Measurements from ENCODE around the gene GRM7. TPM values are rescaled to one million over a fixed set of nuclear protein-coding genes. Genes with fewer than 3 reads are reported as not detected.

GRM7 gene
- total and polyA plus RNA-seq, 2 of the 4 experiments (the other 2 are of a cell fraction): not detected

GRCh38 chr3:7577513-7577912, 716.6 kb downstream of the GRM7 start:
- H3K4me1 ChIP-seq (ENCODE audit: control insufficient read depth, insufficient read depth, low read length): no peaks in the 10 kb centered on the region
- H2BK5ac ChIP-seq (ENCODE audit: low read depth, low read length, poor library complexity, severe bottlenecking): no peak overlapping the region
- intact Hi-C loops (cut with micrococcal nuclease): no loop called here
- dilution Hi-C loops (cut with HindIII; ENCODE audit: low sequenced_read_pairs, unreplicated experiment): no loop called here
- no peak overlapping the region for H3K4ac ChIP-seq (ENCODE audit: low read depth, low read length)
- no peak overlapping the region for H3K14ac ChIP-seq (replicated peaks; ENCODE audit: low read depth, low read length)
- BruUV-seq (replicated peaks): no TSS peak
- no peak overlapping the region for H3K4me3 ChIP-seq (ENCODE audit: insufficient read depth, low read depth, low read length)
- CTCF ChIA-PET: no interaction called here
- H3K9me3 ChIP-seq (ENCODE audit: control insufficient read depth, insufficient read depth, low read length): peaks cover 5% of the 10 kb centered on the region
- no peaks in the 10 kb centered on the region for H3K36me3 ChIP-seq (ENCODE audit: control insufficient read depth, insufficient read depth, low read length)
- H3K4me2 ChIP-seq (ENCODE audit: low read depth, low read length): no peak overlapping the region
- H2BK20ac ChIP-seq (ENCODE audit: low read depth, low read length): no peak overlapping the region
- no peaks in the 10 kb centered on the region for H3K27me3 ChIP-seq (ENCODE audit: control insufficient read depth, insufficient read depth, low read length)
- no peak overlapping the region for H2AK5ac ChIP-seq (ENCODE audit: low read depth, low read length)
- no peak overlapping the region for H2AFZ ChIP-seq (replicated peaks; ENCODE audit: low read length, poor library complexity)
- no peak overlapping the region for H3K56ac ChIP-seq (ENCODE audit: extremely low read depth, insufficient read depth, low read length)
- no peak overlapping the region for H3K23ac ChIP-seq (ENCODE audit: low read depth, low read length)
- H2BK120ac ChIP-seq (ENCODE audit: low read depth, low read length): no peak overlapping the region
- H4K20me1 ChIP-seq (ENCODE audit: insufficient read depth, low read length): no peaks in the 10 kb centered on the region
- TF ChIP-seq FOS (IDR thresholded peaks at IDR 0.05; ENCODE audit: low read depth, low read length): no peak
- TF ChIP-seq CHD1 (IDR thresholded peaks at IDR 0.05; ENCODE audit: low read depth, low read length): no peak
- TF ChIP-seq, protein P1, sequence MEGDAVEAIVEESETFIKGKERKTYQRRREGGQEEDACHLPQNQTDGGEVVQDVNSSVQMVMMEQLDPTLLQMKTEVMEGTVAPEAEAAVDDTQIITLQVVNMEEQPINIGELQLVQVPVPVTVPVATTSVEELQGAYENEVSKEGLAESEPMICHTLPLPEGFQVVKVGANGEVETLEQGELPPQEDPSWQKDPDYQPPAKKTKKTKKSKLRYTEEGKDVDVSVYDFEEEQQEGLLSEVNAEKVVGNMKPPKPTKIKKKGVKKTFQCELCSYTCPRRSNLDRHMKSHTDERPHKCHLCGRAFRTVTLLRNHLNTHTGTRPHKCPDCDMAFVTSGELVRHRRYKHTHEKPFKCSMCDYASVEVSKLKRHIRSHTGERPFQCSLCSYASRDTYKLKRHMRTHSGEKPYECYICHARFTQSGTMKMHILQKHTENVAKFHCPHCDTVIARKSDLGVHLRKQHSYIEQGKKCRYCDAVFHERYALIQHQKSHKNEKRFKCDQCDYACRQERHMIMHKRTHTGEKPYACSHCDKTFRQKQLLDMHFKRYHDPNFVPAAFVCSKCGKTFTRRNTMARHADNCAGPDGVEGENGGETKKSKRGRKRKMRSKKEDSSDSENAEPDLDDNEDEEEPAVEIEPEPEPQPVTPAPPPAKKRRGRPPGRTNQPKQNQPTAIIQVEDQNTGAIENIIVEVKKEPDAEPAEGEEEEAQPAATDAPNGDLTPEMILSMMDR (conservative IDR thresholded peaks at IDR 0.05; ENCODE audit: low read depth, low read length): no peak
- no peak for TF ChIP-seq MAZ (IDR thresholded peaks at IDR 0.05; ENCODE audit: borderline replicate concordance, low read depth, low read length)
- no peak for TF ChIP-seq RAD21 (IDR thresholded peaks at IDR 0.05; ENCODE audit: low read length)
- no peak for TF ChIP-seq USF2 (IDR thresholded peaks at IDR 0.05; ENCODE audit: low read depth, low read length)
- no peak for TF ChIP-seq MAFK (IDR thresholded peaks at IDR 0.05; ENCODE audit: low read depth, low read length)
- no peak for TF ChIP-seq RCOR1 (IDR thresholded peaks at IDR 0.05; ENCODE audit: insufficient replicate concordance, low read length)
- no peak for TF ChIP-seq RFX5 (IDR thresholded peaks at IDR 0.05; ENCODE audit: low read depth, low read length)
- no peak for TF ChIP-seq BHLHE40 (IDR thresholded peaks at IDR 0.05; ENCODE audit: low read depth, low read length)
- TF ChIP-seq POLR2A (IDR thresholded peaks at IDR 0.05; ENCODE audit: low read depth, low read length): no peak
- no peak overlapping the region for H3K18ac ChIP-seq (ENCODE audit: low read depth, low read length)
- no peak overlapping the region for H4K91ac ChIP-seq (ENCODE audit: insufficient read depth, low read depth, low read length)
- no peak overlapping the region for H2AK9ac ChIP-seq (replicated peaks; ENCODE audit: low read depth, low read length, poor library complexity)
- POLR2A ChIA-PET (ENCODE audit: unreplicated experiment): no interaction called here
- no peak overlapping the region for H4K8ac ChIP-seq (ENCODE audit: low read depth in 2 of 2, low read length in 2 of 2)
- no peak overlapping the region for H4K5ac ChIP-seq (ENCODE audit: low read depth, low read length)
- ATAC-seq (ENCODE audit: low read depth) (no peak), DNase-seq (no peak)
- H3K27ac ChIP-seq (ENCODE audit: insufficient read depth, low read length): no peak overlapping the region
- no peaks in the 10 kb centered on the region for H3K79me1 ChIP-seq (ENCODE audit: low read depth in 1 of 2, low read length in 2 of 2)
- no peaks in the 10 kb centered on the region for H3K9me1 ChIP-seq (ENCODE audit: insufficient read depth, low read length)
- no peak overlapping the region for H2BK15ac ChIP-seq (ENCODE audit: low read depth, low read length)
- WGBS, 2 experiments (ENCODE audit: extremely low coverage in 2 of 2, insufficient read length in 1 of 2): no CpG with 5 or more reads among the region's 1 CpG
- in situ Hi-C loops (cut with MboI; ENCODE audit: low sequenced_read_pairs): no loop called here
- no peak overlapping the region for H3K9ac ChIP-seq (ENCODE audit: low read depth, low read length)

All from IMR-90 (cell line).